Femur (tissue), 1 donor: ENCODE measurements around the gene FXYD2.
A peak's percentile ranks its signal among the peaks of the same experiment; 100 is the strongest.

ENCODE experiments used
- DNase-seq: peaks from one replicate; pipeline ENCODE4 v3.0.0-alpha.2; 2017

The FXYD2 gene

DNA sequence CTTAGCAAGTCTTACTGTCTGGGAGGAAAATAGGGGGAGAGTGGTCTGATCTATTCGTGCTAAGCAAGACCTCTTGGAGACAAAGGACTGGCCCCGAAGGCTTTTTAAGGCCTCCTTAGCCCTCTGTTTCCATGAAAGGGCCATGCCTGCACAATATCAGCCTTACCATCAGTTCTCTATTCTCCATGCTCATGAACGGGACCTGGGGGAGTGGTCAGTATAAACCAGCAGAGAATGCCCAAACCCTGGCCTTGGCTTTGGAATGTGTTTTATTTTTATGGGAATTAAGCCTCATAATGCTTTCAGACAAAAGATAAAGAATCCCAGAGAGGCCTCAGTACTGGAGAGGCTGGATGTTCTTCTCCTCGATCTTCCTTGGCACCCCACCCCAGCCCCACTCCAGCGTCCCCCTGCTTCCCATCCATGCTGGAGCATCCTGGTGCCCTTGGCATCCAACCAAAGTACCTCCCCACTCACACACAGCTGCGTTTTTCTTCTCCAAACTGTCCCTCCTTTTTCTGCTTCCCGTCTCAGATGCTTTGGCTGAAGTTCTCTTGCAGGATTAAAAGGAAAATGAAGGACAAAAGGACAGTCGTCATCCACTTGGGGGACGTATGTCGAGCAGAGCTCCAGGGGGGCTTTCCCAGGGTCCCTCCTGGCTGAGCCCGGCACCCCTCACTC, 33.3 kb upstream of the FXYD2 start:
- no peak for DNase-seq

DNA sequence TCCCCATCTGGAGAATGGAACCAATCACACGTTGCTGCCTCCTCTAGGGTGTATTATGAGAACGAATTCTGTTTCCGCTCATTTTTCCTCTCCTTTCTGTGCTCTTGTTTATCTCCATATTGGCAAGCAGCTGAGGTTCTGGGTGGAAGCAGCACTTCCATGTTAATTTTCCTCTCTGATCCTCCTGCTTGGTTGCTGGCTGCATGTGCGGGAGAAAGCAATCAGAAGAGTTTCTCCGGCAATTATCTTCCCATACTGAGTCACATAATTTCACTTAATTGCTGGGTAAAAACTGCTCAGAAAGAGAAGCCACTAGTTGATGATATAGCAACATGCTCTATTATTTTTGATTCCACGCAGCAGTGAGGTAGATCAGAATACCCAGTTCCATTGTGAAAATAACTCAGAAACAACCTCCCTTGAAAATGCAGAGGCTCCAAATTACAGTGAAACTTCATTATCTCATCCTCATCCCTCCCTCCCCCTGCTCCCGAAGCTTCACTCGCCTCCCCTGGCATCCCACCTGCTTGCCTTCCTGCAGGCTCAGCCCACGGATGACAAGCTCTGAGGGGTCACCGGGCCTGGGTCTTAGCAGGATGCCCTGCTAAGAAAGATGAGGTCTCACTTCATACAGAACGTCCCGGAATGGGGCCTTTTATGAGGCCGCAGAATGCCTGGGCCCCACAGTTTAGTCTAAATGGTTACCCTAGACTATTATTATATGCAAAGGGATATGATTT, 31.5 kb upstream of the FXYD2 start:
- no peak for DNase-seq

DNA sequence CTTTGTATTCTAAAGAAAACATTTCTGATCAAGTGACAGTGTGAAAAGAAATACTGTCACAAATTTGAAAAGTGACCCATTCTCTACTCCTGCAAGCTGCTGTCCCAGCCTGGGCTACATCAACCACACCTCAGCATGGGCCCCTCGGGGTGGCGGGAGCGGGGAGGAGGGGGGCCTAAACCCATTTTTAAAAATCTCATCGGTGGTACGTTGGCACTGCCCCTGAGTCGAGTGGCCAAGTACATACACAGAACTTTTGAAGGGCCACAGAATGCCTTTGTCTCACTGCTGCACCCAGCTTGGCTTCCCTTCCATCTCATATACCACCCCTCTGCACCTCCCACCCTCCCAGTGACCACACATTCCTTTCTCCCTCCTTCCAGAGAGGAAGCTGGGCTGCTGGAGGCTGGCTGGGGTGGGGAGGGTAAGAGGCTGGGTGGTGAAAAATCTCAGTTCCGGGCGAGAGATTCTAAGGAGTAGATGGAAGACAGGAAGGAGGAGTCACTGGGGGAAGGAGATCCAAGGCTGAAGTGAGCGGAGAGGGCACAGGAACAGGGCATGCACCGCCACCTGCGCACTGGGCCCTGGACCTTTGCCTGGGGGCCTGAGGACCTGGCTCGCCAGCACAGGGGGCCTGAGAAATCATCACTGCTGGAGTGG, 30.8 kb upstream of the FXYD2 start:
- no peak for DNase-seq

DNA sequence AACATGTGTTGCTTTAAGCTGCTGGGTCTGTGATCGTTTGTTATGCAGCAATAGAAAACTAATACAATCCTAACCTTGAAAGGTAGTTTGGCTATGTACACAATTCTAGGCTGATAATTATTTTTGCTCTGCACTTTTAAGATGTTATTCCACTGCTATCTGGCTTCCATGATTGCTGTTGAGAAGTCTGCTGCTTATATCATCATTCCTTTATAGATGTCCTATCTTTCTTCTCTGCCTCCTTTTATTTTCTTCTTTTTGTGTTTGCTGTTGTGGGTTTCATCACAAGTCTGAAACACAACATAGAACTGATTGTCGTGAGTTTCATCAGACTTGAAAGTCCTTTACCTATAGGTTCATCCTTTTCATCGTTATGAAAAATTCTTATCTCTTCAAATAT, 27.8 kb upstream of the FXYD2 start:
- no peak for DNase-seq

DNA sequence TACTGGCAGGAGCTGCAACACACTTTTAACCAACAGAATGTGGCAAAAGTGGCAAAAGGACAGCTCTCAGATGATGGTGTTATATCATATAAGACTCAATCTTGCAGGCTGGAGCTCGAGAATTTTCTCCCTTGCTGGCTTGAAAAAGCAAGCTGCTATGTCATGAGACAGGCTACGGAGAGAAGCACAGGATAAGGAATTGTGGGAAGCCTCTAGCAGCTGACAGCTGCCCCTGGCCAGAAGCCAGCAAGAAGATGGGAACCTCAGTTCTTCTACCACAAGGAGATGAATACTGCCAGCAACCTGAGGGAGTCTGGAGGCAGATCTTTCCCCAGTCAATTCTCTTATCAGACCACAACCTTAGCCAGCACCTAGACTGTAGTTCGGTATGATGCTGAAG, 27.3 kb upstream of the FXYD2 start:
- no peak for DNase-seq

DNA sequence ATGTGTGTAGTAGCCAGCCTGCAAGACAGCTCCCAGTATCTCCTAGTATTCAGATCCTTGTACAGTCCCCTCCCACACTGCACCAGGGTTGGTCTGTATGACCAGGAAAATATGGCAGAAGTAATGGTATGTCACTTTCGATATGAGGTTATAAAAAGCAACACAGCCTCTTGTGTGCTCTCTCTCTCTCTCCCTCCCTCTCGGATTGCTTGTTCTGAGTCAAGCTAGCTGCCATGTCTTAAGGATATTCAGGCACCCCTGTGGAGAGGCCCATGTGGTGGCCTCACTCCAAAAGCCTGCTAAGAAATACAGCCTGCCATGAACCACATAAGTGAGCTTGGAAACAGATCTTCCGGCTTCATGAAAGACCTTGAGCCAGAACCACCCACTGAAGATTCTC, 26.6 kb upstream of the FXYD2 start:
- peak; percentile 72 for DNase-seq

DNA sequence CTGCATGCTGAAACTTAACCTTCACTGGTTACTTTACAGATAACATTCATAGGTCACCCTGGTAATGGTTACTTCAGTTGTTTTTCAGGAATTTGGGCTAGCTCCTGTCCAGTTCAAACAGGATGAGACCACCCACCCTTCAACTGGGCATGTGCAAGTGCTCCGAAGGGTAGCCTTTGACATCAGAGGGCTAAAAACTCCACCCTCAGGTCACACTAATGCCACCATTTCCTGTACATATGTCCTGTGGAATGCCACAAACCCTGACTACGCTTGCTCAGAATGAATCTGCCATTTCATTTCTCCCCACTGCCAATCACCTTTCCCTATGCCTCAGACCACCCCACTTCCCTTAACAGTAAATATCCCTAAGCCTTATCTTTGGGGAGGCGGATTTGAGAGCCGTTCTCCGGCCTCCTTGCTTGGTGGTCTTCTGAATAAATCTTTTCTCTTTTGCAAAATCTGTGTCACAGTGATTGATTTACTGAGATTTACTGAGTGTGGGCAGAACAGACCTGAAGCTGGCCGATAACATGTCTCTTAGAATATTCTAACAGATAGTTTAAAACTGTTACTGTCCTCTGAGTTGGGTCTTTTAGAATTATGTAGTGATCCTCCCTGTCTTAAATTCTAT, 25.4 kb upstream of the FXYD2 start:
- DNase-seq = no peak

DNA sequence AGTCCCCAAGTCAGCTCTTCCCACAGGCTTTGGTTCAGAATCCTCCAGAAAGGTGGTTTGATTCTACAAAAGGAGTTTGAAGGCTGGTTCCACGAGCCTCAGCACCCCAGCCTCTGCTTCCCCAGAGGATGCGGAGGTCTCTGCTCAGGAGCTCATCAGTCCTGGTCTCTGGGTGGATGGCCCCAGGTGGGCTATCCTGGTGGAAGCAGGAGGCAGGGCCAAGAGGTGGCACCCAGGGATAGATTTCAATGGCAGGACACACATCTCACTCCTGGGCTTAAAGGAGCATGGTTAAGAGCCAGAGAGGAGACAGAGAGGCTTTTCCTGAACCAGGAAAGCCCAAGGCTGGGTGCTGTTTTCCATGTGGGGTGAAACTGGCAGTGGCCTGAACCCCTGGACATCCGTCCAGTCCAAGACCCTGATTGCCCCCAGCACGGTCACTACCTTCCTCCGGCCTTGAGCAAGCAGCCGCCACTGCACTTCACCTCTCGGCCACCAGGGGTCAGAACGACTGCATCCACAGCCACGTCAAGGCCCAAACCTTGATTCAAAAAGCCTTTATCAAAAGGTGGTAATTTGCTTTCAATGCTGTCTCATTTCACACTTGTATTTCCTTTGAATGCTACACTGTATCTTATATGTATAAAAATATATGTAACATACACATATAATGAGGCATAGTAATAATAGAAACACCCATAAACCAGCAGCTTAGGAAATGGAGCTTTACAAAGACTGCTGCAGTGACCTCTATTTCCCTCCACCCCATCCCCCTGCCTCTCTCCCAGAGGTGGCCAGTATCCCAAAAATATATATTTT, 19.3 kb upstream of the FXYD2 start:
- DNase-seq = peak; percentile 86

DNA sequence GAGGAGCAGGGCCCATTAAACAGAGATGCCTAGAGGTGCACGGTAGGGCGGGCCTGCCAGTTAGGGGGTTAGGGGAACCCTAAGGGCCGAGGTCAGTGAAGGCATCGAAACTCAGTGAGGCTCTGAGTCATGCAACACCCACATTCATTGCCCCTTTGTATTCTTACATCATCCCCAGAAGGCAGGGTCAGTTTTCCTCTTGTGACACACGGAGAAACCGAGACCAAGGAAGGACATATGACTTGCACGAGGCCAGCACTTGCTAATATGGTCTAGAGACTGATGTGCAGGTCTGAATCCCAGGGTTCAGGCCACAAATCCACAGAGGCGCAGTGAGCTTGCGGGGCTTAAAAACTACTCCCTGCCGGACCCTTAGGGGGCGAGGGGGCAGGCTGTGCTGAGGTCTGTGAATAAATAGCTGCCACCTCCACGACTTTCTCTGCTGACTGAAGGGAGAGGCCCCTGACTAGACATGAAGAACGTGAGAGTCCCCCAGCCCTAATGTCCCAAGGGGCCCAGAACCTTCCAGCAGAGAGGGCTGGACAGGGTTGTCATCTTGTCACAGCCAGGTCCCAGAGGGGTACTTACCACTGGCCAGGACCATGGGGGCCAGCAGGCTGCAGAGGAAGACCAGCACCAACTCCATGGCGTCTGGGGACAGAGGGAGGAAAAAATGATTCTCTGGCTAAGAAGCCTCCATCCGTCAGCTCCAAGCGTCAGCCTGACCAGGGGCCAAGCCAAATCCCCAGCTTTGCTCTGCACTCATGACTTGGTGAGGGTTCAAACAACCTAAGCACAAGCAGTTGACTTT, 17.8 kb upstream of the FXYD2 start:
- no peak for DNase-seq

DNA sequence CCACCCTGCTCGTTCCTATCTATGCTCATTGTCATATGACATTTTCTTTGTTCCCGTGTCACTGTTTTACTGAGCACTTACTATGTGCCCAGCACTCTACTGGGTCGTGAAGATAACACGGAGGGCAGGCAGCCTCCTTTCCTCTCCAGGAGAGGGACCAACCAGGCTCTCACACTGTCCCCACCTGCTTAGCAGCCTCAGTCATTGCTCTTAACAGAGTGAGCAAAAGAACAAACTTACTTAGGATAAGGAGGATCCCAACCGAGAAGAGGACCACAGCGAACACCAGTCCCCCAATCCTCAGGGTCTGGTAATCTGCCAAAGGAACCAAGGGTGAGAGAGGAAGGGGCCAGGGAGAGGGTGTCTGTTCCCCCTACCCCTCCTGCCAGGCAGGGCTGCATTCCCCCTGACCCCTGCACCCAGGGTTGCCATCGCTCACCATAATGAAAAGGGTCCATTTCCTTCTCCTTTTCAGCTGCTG, 17.0 kb upstream of the FXYD2 start:
- no peak for DNase-seq

DNA sequence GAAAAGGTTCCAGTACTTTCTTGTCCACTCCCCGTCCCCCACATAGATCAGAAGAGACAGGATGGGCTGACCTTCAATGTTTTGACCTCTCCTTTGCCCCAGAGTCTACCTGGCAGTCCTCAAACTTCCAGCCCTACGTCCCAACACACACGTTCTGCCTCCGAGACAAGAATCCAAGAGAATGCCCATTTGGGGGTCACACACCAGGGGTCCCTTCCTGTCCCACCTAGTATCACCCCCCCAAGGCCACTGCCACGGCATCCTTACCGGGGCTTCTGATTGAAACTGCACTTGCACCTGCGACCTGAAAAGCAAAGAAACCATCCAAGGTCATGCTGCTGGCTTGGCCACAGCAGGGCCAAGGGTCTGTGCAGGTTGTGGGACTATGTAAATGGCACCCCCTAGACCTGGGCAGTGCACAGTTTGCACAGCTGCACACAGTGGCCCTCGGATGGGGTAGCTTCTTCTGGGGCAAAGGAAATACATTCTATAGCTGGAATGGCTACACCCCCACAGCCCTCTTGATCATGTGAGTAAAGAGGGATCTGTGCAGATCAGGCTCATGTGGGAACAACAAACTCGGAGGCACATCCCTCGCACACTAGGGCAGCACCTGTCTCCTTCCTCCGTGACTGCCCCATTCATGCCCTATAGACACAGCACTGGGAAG, 16.5 kb upstream of the FXYD2 start:
- DNase-seq = no peak

DNA sequence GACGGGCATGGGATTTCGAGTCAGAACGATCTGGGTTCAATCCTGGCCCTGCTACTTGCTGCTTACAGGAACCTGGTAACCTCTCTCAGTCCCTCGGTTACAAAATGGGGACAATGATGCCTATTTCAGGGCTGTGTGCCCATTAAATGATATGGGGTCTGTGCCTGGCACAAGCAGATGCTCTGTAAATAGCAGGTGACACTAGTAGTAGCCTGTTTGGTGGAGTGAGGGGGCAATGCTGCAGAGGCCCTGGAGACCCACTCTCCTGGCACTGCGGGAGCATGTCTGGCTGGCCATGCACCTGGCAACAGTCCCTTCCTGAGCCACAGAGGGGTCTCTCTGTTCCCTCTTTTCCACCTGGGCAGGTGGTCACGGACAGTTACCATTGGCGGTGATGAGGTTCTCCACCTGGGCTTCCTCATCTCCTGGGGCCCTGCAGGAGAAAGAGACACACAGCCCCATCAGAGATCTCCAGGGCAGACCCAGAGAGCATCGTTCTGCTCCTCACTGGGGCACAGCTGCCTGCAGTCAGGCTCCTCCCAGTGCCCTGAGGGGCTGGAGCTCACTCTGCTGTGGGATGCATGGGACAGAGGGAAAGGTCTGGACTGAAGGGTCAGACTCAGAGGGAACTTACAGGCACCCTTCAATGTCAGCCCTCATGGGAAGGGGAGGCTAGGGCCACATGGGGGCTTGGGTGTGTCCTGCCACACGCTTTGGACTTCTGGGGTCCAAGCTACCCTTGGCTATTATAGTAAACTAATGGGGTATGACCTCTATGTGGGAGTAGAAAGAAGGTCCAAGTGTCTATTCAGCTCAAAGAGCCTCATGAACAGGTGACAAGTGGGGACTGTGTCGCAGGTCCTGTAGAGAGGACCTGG, 15.6 kb upstream of the FXYD2 start:
- DNase-seq = no peak

DNA sequence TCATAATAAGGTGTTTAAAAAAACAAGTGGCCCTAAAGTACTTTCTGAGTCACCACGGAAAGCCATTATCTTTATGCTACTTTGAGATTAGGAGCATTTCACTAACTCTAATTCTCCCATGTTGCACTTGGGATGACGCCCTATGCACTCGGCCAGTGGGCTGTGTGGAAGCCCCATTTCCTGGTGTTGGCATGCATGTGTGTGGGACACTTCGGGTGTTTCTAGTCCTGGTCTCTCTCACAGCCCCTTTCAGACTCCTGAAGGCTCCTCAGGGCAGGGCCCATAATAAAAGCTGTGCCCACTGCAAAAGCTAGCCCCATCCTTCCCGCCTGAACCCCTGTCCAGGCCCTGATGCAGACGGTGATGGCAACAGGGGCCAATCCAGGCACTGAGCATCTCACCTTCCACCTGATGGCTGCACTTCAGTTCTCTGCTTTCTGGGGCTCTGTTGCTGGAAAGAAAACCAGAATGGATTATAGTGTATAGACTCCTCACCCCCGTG, 14.9 kb upstream of the FXYD2 start:
- peak; percentile 3 for DNase-seq

DNA sequence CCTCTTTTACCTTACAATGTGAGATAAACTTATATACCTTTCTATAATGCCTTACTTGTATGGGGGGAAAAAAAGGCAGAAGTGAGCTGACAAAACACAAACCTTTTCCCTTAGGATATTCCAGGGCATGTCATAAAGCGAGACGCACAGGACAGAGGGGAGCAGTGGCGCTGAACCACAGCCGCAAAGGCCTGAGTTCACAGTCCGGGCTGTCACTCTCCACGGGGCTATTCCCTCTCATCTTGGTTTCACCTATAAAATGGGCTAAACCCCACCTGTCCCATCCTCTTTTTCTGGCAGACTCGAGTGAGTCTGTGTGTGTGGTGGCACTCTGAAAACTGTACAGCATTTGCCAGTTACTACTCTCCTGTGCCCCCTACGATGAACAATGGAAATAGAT, 14.4 kb upstream of the FXYD2 start:
- peak; percentile 3 for DNase-seq

DNA sequence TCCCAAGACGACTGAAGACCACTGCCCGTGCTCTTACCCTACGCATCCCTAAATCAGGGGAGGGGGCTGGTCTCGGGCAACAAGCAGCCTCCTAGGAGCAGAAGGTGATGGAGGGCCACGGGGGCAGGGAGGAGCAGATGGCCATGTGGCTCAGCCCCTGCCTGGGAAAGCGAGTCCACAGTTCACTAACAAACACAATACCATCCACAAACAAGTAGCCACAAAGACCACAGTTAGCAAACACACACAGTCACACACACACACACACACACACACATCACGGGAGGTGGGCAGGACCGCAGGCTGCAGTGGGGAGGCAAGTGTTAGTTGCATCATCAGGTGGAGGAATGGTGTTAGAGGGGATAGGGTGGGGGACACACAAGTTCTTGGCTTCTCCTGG, 13.2 kb upstream of the FXYD2 start:
- peak; percentile 10 for DNase-seq

DNA sequence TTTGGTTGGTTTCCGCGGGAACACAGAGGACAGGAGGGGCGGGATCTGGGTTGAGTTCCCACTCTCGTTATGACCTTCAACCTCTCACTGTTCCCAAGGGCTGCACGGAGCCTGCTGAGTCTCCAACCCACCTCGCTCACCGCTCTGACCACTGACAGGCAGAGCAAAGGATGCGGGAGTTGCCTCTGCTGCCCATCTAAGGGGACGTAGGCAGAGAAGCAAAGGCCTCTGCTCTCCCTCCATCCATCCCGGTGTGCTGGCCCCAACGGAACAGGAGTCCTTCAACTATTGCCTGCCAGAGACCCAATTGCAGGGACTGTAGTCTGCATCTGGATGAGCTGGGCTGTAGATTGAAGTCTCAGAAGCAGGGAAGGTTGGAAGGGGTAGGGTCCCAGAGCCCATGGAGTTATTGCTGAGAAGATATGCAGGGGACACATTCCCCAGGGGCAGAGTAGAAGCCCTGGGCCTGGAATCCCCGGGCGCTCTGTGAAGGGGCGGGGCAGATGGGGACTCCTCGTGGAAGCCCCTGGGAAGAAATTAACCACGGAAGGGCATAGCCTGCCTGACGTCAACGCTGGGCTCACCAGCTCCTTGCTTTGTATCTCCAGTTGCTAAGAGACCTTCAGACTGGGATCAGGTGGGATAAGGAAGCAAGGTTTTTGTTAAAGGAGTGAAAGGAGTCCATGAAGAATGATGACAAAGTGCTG, 12.7 kb upstream of the FXYD2 start:
- peak; percentile 12 for DNase-seq

DNA sequence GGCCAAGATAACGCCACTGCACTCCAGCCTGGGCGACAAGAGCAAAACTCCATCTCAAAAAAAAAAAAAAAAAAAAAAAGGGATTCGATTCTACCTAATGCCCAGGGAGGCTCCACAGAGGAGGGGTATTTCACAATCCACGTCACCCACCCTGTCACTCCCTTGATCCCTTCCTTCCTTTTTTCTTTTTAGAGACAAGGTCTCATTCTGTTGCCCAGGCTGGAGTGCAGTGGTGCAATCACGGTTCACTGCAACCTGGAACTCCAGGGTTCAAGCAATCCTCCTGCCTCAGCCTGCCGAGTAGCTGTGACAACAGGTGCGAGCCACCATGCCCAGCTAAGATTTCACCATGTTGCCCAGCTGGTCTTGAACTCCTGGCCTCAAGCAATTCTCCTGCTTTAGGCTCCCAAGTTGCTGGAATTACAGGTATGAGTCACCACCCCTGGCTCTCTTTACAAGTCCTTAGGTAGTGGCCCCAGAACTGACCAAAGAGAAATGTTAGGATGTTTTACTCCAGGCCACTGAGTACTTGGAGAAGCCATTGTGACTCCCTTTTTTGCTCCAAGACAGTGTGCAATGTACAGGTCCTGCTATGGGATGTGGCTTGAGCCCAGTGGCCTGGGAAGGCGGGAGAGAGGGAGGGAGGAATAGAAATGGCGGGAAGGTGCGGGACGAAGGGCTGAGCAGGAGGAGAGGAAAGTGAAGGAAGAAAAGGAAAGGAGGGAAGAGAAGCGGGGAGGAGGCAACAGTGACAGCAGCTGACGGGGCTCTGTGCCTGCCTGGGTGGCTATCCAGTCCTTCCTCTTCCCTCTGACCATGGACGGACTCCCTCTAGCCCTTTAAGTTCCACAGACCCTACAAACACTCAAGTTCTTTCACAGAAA, 11.8 kb upstream of the FXYD2 start:
- peak; percentile 18 for DNase-seq

DNA sequence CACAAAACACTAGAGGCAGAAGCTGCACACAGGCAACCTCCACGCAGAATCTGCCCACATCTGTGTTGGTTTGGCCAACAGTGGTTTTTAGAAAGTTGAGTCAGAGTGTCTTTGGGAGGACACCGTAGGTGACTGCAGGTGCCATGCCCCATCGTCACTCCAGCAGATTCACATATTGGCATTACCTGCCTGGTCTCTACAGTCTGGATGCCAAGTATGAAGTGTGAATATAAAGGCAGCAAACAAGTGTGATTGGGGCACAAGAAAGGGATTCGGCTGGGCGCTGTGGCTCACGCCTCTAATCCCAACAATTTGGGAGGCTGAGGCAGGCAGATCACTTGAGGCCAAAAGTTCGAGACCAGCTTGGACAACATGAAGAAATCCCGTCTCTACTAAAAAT, 11.0 kb upstream of the FXYD2 start:
- peak; percentile 12 for DNase-seq
